HepG2 (cell line): ENCODE data around the gene CAMK1D. TPM values are rescaled to one million over a fixed set of nuclear protein-coding genes. Genes with fewer than 3 reads are reported as not detected.

Experiments
- ATAC-seq: fragments of 200-7000 bp; cut with Tn5 transposase; 3 replicates; pipeline ENCODE4 v1.9.1; 2020; ENCODE audit warnings: mild to moderate bottlenecking, moderate library complexity
- BruUV-seq: library from RNA; stranded (reverse); fragments of 400-500 nt; replicated peaks from 2 replicates; lab custom pipeline; 2021; lab: Mats Ljungman, UMichigan
- CTCF ChIA-PET: fragments of 300-600 bp; formaldehyde crosslinking; extraction: SDS; loops from one replicate; lab custom pipeline; 2021; ENCODE audit warnings: low total read pairs, inconsistent platforms, low intra/inter-chr PET ratio; lab: Yijun Ruan, JAX
- POLR2A ChIA-PET: fragments of 350-600 bp; sonication (Branson Sonifier 250); formaldehyde crosslinking; loops from one replicate; lab custom pipeline; 2020; ENCODE audit warnings: antibody characterized with exemption, inconsistent platforms; lab: Yijun Ruan, JAX
- DNase-seq: peaks from one replicate; pipeline ENCODE4 v3.0.0-alpha.2; 2015; ENCODE audit warnings: low spot score
- FAIRE-seq: peaks from 3 replicates; lab custom pipeline; 2011; peaks lifted over from hg19 to GRCh38; lab: Jason Lieb, UNC
- H2AFZ ChIP-seq: one replicate; pipeline ENCODE4 v1.6.1; 2011; ENCODE audit warnings: low read length, inconsistent platforms
- H3K27ac ChIP-seq: fragments of 300-600 bp; 3 replicates; pipeline ENCODE4 v1.8.0; 2011; ENCODE audit warnings: mixed run types, mild to moderate bottlenecking, mixed read lengths, low read length, inconsistent platforms; ENCODE audit not compliant: insufficient read depth; ENCODE audit errors: extremely low read length
- H3K27me3 ChIP-seq, 2 experiments: fragments of 200-600 bp in 1 of 2; 2 replicates in 1 of 2; 3 replicates in 1 of 2; pipeline versions ENCODE4 v1.6.0 to v1.8.0; 2011; ENCODE audit warnings: low read length in 2 of 2, mild to moderate bottlenecking in 2 of 2, moderate library complexity in 2 of 2, inconsistent platforms in 1 of 2; ENCODE audit not compliant: insufficient read depth in 2 of 2, control insufficient read depth in 1 of 2
- H3K36me3 ChIP-seq, 2 experiments: fragments of 200-600 bp in 1 of 2; replicated peaks in 1 of 2; 2 replicates in 1 of 2; 3 replicates in 1 of 2; pipeline versions ENCODE4 v1.5.1 to v1.8.0; 2011; ENCODE audit warnings: low read length in 2 of 2, inconsistent platforms in 1 of 2; ENCODE audit not compliant: insufficient read depth in 2 of 2, control insufficient read depth in 1 of 2
- H3K4me1 ChIP-seq: 2 replicates; pipeline ENCODE4 v1.5.1; 2012; ENCODE audit warnings: low read length, inconsistent platforms; ENCODE audit not compliant: insufficient read depth
- H3K4me2 ChIP-seq: 2 replicates; pipeline ENCODE4 v1.6.0; 2011; ENCODE audit warnings: low read depth, low read length, inconsistent platforms
- H3K4me3 ChIP-seq, 3 experiments: fragments of 200-600 bp in 1 of 3; sonication (generic), shearing (Covaris generic) in 1 of 3; replicated peaks in 1 of 3; 2 replicates each; pipeline ENCODE4 v1.5.1; 2011 to 2016; ENCODE audit warnings: low read length in 3 of 3, inconsistent platforms in 2 of 3, low read depth in 2 of 3, mild to moderate bottlenecking in 2 of 3, control low read depth in 1 of 3, mixed read lengths in 1 of 3; ENCODE audit not compliant: insufficient read depth in 1 of 3
- H3K79me2 ChIP-seq: one replicate; pipeline ENCODE4 v1.6.1; 2011; ENCODE audit warnings: low read length, inconsistent platforms; ENCODE audit not compliant: insufficient read depth
- H3K9ac ChIP-seq: 2 replicates; pipeline ENCODE4 v1.6.0; 2011; ENCODE audit warnings: mild to moderate bottlenecking, low read depth, low read length, inconsistent platforms; ENCODE audit not compliant: insufficient read depth
- H3K9me3 ChIP-seq: 2 replicates; pipeline ENCODE4 v1.5.1; 2012; ENCODE audit warnings: mild to moderate bottlenecking, low read length
- H4K20me1 ChIP-seq: 2 replicates; pipeline ENCODE4 v1.6.0; 2011; ENCODE audit warnings: inconsistent platforms, mild to moderate bottlenecking, low read length, moderate library complexity; ENCODE audit not compliant: insufficient read depth
- DMAP1 ChIP-seq: IDR thresholded peaks from 2 replicates; pipeline ENCODE4 v1.6.1; 2016
- ETV5 ChIP-seq: IDR thresholded peaks from 2 replicates; pipeline ENCODE4 v1.6.1; 2018; ENCODE audit warnings: missing biosample characterization, missing genetic modification reagents, inconsistent platforms, borderline replicate concordance
- HMG20A ChIP-seq: IDR thresholded peaks from 2 replicates; pipeline ENCODE4 v1.6.1; 2016; ENCODE audit warnings: borderline replicate concordance
- MBNL3 ChIP-seq: fragments of 250-450 bp; sonication (Bioruptor Pico); conservative IDR thresholded peaks from 2 replicates; pipeline ENCODE4 v1.8.0; 2022; ENCODE audit warnings: mild to moderate bottlenecking, inconsistent platforms
- REXO4 ChIP-seq: sonication (generic); formaldehyde crosslinking; IDR thresholded peaks from 2 replicates; pipeline ENCODE4 v1.8.0; 2022; ENCODE audit warnings: missing genetic modification reagents, mild to moderate bottlenecking, borderline replicate concordance
- TAF1 ChIP-seq: sonication (generic); formaldehyde crosslinking; IDR thresholded peaks from 2 replicates; pipeline ENCODE4 v1.4.0; 2020; ENCODE audit warnings: missing genetic modification reagents
- ZNF251 ChIP-seq: sonication (generic); formaldehyde crosslinking; IDR thresholded peaks from 2 replicates; pipeline ENCODE4 v1.9.0; 2021; ENCODE audit warnings: mild to moderate bottlenecking, missing genetic modification reagents
- ZNF333 ChIP-seq: sonication (generic); formaldehyde crosslinking; IDR thresholded peaks from 2 replicates; pipeline ENCODE4 v1.4.0; 2020; ENCODE audit warnings: mild to moderate bottlenecking, missing genetic modification reagents, borderline replicate concordance
- ZNF564 ChIP-seq: sonication (generic); formaldehyde crosslinking; IDR thresholded peaks from 2 replicates; pipeline ENCODE4 v1.8.1; 2023; ENCODE audit warnings: mild to moderate bottlenecking, missing genetic modification reagents
- ZSCAN12 ChIP-seq: sonication (generic); formaldehyde crosslinking; IDR thresholded peaks from 2 replicates; pipeline ENCODE4 v1.9.0; 2021; ENCODE audit warnings: mild to moderate bottlenecking, missing genetic modification reagents
- WGBS: methylation state at CpG from one replicate; pipeline ENCODE4 v1.1.6; 2017; ENCODE audit warnings: low lambda C conversion rate; 5-methylcytosine and 5-hydroxymethylcytosine counted together
- in situ Hi-C: cut with HindIII; loops from 2 replicates; pipeline ENCODE4 v1.10.0; 2017; ENCODE audit warnings: low pct_unique_long_range_greater_than_20kb; ENCODE audit not compliant: extremely low pct_ligation_motif_present
- intact Hi-C: fragments of 100-400 bp; cut with micrococcal nuclease; formaldehyde crosslinking; loops from one replicate; pipeline ENCODE4 v1.10.0; 2022; ENCODE audit not compliant: unreplicated experiment
- polyA plus RNA-seq, 8 experiments: library from polyadenylated mRNA; depleted of rRNA in 3 of 8; stranded (reverse) in 7 of 8; unstranded in 1 of 8; fragments of >200 nt; fragmentation: Illumina TruSeq in 4 of 8; extraction: Trizol in 4 of 8; gene quantifications; 2 replicates each; pipeline versions ENCODE4 v1.2.1 to v1.2.3, GENCODE V29; 2011 to 2016; ENCODE audit warnings: low read depth in 4 of 8, missing spikeins in 1 of 8, mixed read lengths in 1 of 8; ENCODE audit not compliant: insufficient read depth in 1 of 8
- total RNA-seq, 5 experiments: library from RNA; depleted of rRNA; stranded (reverse); fragments of >200 nt; fragmentation: Illumina TruSeq; extraction: Trizol; gene quantifications; 2 replicates each; pipeline ENCODE4 v1.2.3, GENCODE V29; 2016; ENCODE audit warnings: low read depth in 1 of 5
- TF ChIP-seq, protein P1 (sequence below): sonication (generic); formaldehyde crosslinking; IDR thresholded peaks from 2 replicates; pipeline ENCODE4 v1.8.0; 2023; ENCODE audit warnings: mild to moderate bottlenecking, missing genetic modification reagents
- TF ChIP-seq, protein P2 (sequence below): sonication (generic); formaldehyde crosslinking; IDR thresholded peaks from 2 replicates; pipeline ENCODE4 v1.5.0; 2020; ENCODE audit warnings: missing genetic modification reagents
- TF ChIP-seq, protein P3 (sequence below): sonication (generic); formaldehyde crosslinking; IDR thresholded peaks from 2 replicates; pipeline ENCODE4 v1.4.0; 2020; ENCODE audit warnings: missing genetic modification reagents
- TF ChIP-seq, protein P4 (sequence below): sonication (generic); formaldehyde crosslinking; IDR thresholded peaks from 2 replicates; pipeline ENCODE4 v1.5.1; 2020; ENCODE audit warnings: missing genetic modification reagents, mild to moderate bottlenecking, borderline replicate concordance

Gene CAMK1D
- total and polyA plus RNA-seq, 2 of the 13 experiments (the other 11 are each of a cell fraction or from before 2014, with no cell fraction given): under 0.01 TPM; not detected in 1

DNA sequence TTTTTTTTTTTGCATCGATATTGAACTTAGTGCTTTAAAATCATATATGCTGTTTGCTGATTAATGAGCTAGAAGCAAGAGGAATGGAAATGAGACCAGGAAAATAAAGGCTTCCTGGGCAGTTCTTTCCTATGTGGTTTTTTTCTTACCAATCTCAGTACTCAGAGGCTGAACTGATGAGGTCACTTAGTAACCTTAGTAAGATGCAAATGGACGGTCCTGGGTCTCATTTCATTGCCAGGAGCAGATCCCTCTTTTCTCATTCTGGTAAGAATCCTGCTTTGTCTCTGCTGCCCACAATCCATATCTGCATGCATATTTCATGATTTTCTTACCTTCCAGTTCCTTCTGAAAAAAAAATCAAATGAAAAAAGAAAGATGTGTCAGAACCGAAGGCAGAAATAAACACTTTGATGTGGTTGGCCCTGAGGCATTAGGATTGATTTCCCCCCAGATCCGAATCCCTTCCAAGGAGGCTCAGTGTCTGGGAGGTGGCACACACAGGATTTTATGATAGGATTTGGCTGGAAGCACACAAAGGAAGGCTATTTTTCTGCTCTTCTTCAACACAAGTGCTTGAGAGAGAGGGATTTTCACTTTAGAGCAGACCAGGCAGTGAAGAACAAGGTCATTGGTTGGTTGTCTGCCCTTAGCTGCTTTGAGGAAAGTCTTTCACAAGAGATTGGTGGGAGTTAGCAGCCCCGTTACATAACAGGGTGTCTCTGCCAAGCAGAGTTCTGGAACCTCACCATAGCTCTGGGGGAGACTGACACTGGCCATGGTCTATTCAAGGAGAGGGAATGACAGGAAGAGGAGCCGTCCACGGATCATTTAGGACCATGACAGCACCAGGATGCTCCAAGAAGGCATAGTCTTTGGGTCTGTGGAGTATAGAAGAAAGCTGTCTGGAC is 150.0 kb downstream of the CAMK1D start:
- ChIA-PET POLR2A (no interaction called here), CTCF (no interaction called here)
- Histone ChIP-seq H3K9me3 (no peaks in the 10 kb centered on the region), H3K27me3 (no peaks in the 10 kb centered on the region; a peak in 1 of 5 replicates), H3K4me3 (no peak overlapping the region), H3K9ac (no peak overlapping the region), H2AFZ (no peak overlapping the region), H3K4me1 (peaks cover 18% of the 10 kb centered on the region), H3K27ac (no peak overlapping the region), H3K79me2 (no peaks in the 10 kb centered on the region), H3K36me3 (no peaks in the 10 kb centered on the region), H3K4me2 (no peak overlapping the region), H4K20me1 (no peaks in the 10 kb centered on the region)
- intact Hi-C loops: no loop called here
- no TSS peak for BruUV-seq
- WGBS: 47% methylated on average over 7 of the region's 7 CpGs
- DNase-seq (no peak), FAIRE-seq (no peak), ATAC-seq (no peak)
- in situ Hi-C loops: no loop called here
- no peak for TF ChIP-seq ZSCAN12 (CRISPR knock-in tag)
- TF ChIP-seq, protein P1, sequence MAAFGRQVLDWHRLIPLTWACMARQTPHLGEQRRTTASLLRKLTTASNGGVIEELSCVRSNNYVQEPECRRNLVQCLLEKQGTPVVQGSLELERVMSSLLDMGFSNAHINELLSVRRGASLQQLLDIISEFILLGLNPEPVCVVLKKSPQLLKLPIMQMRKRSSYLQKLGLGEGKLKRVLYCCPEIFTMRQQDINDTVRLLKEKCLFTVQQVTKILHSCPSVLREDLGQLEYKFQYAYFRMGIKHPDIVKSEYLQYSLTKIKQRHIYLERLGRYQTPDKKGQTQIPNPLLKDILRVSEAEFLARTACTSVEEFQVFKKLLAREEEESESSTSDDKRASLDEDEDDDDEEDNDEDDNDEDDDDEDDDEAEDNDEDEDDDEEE (CRISPR knock-in tag): no peak
- TF ChIP-seq ZNF333 (CRISPR knock-in tag): no peak
- no peak for TF ChIP-seq MBNL3
- TF ChIP-seq, protein P2, sequence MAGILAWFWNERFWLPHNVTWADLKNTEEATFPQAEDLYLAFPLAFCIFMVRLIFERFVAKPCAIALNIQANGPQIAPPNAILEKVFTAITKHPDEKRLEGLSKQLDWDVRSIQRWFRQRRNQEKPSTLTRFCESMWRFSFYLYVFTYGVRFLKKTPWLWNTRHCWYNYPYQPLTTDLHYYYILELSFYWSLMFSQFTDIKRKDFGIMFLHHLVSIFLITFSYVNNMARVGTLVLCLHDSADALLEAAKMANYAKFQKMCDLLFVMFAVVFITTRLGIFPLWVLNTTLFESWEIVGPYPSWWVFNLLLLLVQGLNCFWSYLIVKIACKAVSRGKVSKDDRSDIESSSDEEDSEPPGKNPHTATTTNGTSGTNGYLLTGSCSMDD (CRISPR knock-in tag): no peak
- no peak for TF ChIP-seq ZNF564 (CRISPR knock-in tag)
- TF ChIP-seq, protein P3, sequence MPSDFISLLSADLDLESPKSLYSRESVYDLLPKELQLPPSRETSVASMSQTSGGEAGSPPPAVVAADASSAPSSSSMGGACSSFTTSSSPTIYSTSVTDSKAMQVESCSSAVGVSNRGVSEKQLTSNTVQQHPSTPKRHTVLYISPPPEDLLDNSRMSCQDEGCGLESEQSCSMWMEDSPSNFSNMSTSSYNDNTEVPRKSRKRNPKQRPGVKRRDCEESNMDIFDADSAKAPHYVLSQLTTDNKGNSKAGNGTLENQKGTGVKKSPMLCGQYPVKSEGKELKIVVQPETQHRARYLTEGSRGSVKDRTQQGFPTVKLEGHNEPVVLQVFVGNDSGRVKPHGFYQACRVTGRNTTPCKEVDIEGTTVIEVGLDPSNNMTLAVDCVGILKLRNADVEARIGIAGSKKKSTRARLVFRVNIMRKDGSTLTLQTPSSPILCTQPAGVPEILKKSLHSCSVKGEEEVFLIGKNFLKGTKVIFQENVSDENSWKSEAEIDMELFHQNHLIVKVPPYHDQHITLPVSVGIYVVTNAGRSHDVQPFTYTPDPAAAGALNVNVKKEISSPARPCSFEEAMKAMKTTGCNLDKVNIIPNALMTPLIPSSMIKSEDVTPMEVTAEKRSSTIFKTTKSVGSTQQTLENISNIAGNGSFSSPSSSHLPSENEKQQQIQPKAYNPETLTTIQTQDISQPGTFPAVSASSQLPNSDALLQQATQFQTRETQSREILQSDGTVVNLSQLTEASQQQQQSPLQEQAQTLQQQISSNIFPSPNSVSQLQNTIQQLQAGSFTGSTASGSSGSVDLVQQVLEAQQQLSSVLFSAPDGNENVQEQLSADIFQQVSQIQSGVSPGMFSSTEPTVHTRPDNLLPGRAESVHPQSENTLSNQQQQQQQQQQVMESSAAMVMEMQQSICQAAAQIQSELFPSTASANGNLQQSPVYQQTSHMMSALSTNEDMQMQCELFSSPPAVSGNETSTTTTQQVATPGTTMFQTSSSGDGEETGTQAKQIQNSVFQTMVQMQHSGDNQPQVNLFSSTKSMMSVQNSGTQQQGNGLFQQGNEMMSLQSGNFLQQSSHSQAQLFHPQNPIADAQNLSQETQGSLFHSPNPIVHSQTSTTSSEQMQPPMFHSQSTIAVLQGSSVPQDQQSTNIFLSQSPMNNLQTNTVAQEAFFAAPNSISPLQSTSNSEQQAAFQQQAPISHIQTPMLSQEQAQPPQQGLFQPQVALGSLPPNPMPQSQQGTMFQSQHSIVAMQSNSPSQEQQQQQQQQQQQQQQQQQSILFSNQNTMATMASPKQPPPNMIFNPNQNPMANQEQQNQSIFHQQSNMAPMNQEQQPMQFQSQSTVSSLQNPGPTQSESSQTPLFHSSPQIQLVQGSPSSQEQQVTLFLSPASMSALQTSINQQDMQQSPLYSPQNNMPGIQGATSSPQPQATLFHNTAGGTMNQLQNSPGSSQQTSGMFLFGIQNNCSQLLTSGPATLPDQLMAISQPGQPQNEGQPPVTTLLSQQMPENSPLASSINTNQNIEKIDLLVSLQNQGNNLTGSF (CRISPR knock-in tag): no peak
- no peak for TF ChIP-seq ETV5 (CRISPR knock-in tag)
- TF ChIP-seq TAF1 (CRISPR knock-in tag): no peak
- no peak for TF ChIP-seq DMAP1 (CRISPR knock-in tag)
- TF ChIP-seq ZNF251 (CRISPR knock-in tag): no peak
- TF ChIP-seq, protein P4, sequence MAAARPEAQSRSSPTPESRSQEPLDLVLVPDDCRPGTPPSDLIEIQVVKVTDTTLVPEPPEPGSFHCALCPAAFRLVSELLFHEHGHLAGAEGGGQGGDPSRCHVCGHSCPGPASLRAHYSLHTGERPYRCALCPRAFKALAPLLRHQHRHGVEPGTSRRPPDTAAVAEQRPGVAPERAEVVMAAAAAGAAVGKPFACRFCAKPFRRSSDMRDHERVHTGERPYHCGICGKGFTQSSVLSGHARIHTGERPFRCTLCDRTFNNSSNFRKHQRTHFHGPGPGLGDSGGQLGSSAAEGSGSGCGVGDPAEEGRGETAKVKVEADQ (CRISPR knock-in tag): no peak
- no peak for TF ChIP-seq HMG20A (CRISPR knock-in tag)
- TF ChIP-seq REXO4 (CRISPR knock-in tag): no peak
